Measurements from ENCODE around the gene MYMX. TPM values are rescaled to one million over a fixed set of nuclear protein-coding genes. Genes with fewer than 3 reads are reported as not detected.

MYMX gene
- total RNA-seq, 1 experiment from 2014 or later, result not detected

DNA sequence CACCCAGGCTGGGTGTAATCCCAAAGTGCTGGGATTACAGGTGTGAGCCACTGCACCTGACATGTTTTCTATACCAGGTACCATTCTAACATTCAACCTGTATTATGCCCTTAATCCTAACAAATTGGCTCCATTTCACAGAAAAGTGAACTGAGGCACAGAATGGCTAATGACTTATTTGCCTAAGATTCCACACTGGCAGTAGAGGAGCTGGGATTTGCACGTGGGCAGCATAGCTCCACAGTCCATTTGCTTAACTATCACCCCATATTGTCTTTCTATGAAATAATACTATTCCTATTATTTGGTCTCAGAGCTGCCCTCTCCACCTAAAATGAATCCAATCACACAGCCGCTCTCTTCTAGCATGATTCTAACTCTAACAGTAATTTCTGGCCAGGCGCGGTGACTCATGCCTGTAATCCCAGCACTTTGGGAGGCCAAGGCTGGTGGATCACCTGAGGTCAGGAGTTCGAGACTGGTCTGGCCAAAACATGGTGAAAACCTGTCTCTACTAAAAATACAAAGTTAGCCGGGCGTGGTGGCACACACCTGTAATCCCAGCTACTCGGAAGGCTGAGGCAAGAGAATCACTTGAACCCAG, 23.3 kb upstream of the MYMX start:
- Histone ChIP-seq H3K36me3 (ENCODE audit: control insufficient read depth in 1 of 2, insufficient read depth in 2 of 2, low read length in 2 of 2) (no peaks in the 10 kb centered on the region), H3K4me3 (replicated peaks in 1 of 2; ENCODE audit: low read depth in 1 of 2, low read length in 2 of 2) (no peak overlapping the region), H3K9me3 (ENCODE audit: control insufficient read depth in 1 of 2, insufficient read depth in 1 of 2, low read depth in 1 of 2, low read length in 2 of 2) (no peaks in the 10 kb centered on the region), H3K9me2 (ENCODE audit: insufficient read depth) (no peaks in the 10 kb centered on the region), H3K79me2 (ENCODE audit: insufficient read depth, low read length) (no peaks in the 10 kb centered on the region), H4K20me1 (ENCODE audit: insufficient read depth) (no peaks in the 10 kb centered on the region), H3K9ac (ENCODE audit: low read length) (no peak overlapping the region), H3K4me2 (ENCODE audit: low read length) (no peak overlapping the region), H3K4me1 (ENCODE audit: control insufficient read depth in 1 of 2, insufficient read depth in 2 of 2, low read length in 2 of 2) (peaks cover 10 to 13% of the 10 kb centered on the region in 2 experiments; a peak in 3 of 4 replicates), H3K27ac (ENCODE audit: low read depth, low read length) (no peak overlapping the region), H3K27me3 (ENCODE audit: insufficient read depth, low read length) (no peaks in the 10 kb centered on the region), H2AFZ (ENCODE audit: low read depth, low read length, poor library complexity, severe bottlenecking) (no peak overlapping the region)
- intact Hi-C loops (cut with micrococcal nuclease), result no loop called here
- DNase-seq (ENCODE audit: low read depth, low spot score) (no peak), ATAC-seq (no peak)
- CTCF ChIA-PET, result interaction anchor here (1.2 kb wide), 2 partner anchors 18 to 44 kb away, joined by 3 read pairs; no protein-coding TSS in a partner anchor
- TF ChIP-seq ELF1 (IDR thresholded peaks at IDR 0.05; ENCODE audit: borderline replicate concordance, low read depth) (no peak), RAD21 (IDR thresholded peaks at IDR 0.05; ENCODE audit: low read depth) (no peak), EZH2 (IDR thresholded peaks at IDR 0.05) (no peak), CEBPB (IDR thresholded peaks at IDR 0.05; ENCODE audit: low read depth) (no peak), POLR2A (IDR thresholded peaks at IDR 0.05; ENCODE audit: borderline replicate concordance, extremely low read depth, insufficient read depth, insufficient read length) (no peak), TCF7L2 (IDR thresholded peaks at IDR 0.05; ENCODE audit: borderline replicate concordance, extremely low read depth, insufficient read depth, insufficient read length) (no peak), SIN3A (IDR thresholded peaks at IDR 0.05; ENCODE audit: low read depth) (no peak), EGR1 (IDR thresholded peaks at IDR 0.05; ENCODE audit: low read depth) (no peak), FOSL1 (IDR thresholded peaks at IDR 0.05; ENCODE audit: low read depth) (no peak), ZNF274 (IDR thresholded peaks at IDR 0.05; ENCODE audit: low read depth, low read length) (no peak), EZH2phosphoT487 (IDR thresholded peaks at IDR 0.05; ENCODE audit: borderline replicate concordance) (no peak), YY1 (IDR thresholded peaks at IDR 0.05; ENCODE audit: extremely low read depth, insufficient replicate concordance, low read depth, low read length) (no peak), POLR2AphosphoS5 (IDR thresholded peaks at IDR 0.05; ENCODE audit: low read depth, low read length) (no peak), SP1 (IDR thresholded peaks at IDR 0.05; ENCODE audit: low read depth) (no peak)
- TF ChIP-seq, protein P1, sequence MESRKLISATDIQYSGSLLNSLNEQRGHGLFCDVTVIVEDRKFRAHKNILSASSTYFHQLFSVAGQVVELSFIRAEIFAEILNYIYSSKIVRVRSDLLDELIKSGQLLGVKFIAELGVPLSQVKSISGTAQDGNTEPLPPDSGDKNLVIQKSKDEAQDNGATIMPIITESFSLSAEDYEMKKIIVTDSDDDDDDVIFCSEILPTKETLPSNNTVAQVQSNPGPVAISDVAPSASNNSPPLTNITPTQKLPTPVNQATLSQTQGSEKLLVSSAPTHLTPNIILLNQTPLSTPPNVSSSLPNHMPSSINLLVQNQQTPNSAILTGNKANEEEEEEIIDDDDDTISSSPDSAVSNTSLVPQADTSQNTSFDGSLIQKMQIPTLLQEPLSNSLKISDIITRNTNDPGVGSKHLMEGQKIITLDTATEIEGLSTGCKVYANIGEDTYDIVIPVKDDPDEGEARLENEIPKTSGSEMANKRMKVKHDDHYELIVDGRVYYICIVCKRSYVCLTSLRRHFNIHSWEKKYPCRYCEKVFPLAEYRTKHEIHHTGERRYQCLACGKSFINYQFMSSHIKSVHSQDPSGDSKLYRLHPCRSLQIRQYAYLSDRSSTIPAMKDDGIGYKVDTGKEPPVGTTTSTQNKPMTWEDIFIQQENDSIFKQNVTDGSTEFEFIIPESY (IDR thresholded peaks at IDR 0.05; ENCODE audit: extremely low read depth, insufficient replicate concordance, low read length), result no peak
- TF ChIP-seq, protein P2, sequence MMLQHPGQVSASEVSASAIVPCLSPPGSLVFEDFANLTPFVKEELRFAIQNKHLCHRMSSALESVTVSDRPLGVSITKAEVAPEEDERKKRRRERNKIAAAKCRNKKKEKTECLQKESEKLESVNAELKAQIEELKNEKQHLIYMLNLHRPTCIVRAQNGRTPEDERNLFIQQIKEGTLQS (IDR thresholded peaks at IDR 0.05), result no peak
- no TSS peak for BruUV-seq (replicated peaks)
- POLR2A ChIA-PET, result interaction anchor here (1.5 to 1.9 kb wide), 2 partner anchors 20 to 53 kb away, joined by 3 to 6 read pairs; partner anchors contain the start of gene HSP90AB1
- RAD21 ChIA-PET (ENCODE audit: low non-redundant PET in 1 of 2, low total read pairs in 2 of 2, uncharacterized antibody in 2 of 2, unreplicated experiment in 2 of 2), result no interaction called here
